Naive thymus-derived CD8-positive, alpha-beta T cell (primary cell): ENCODE data around the gene IFI6. TPM values are rescaled to one million over a fixed set of nuclear protein-coding genes. Genes with fewer than 3 reads are reported as not detected.

Experiments
- ATAC-seq, 2 donors: fragments of 150-1000 bp; cut with Tn5 transposase in 1 of 2; sonication (Bioruptor Pico), chemical (Tn5 transposase) in 1 of 2; 1 replicate in 1 of 2; 2 replicates in 1 of 2; pipeline ENCODE4 v1.10.0; 2021; ENCODE audit warnings: mild to moderate bottlenecking in 2 of 2, moderate library complexity in 2 of 2
- POLR2A ChIA-PET: fragments of 350-600 bp; sonication (Branson Sonifier 250); formaldehyde crosslinking; loops from one replicate; lab custom pipeline; 2021; ENCODE audit warnings: antibody characterized with exemption; lab: Charles Lee
- DNase-seq, 10 donors: peaks; one replicate each; pipeline versions ENCODE4 v3.0.0 to v3.0.0-alpha.2; 2020 to 2022
- H3K27ac Mint-ChIP-seq, 10 donors: one replicate each; pipeline ENCODE4 v1.8.0; 2020 to 2022; ENCODE audit warnings: mild to moderate bottlenecking in 10 of 10, mixed read lengths in 10 of 10, moderate library complexity in 4 of 10, inconsistent platforms in 1 of 10
- H3K27me3 Mint-ChIP-seq, 5 donors: one replicate each; pipeline ENCODE4 v1.8.0; 2021 to 2022; ENCODE audit warnings: mixed read lengths in 5 of 5
- H3K36me3 Mint-ChIP-seq, 3 donors: one replicate each; pipeline ENCODE4 v1.8.0; 2020 to 2022; ENCODE audit warnings: mixed read lengths in 3 of 3, mild to moderate bottlenecking in 2 of 3, inconsistent platforms in 1 of 3
- H3K4me1 Mint-ChIP-seq, 4 donors: one replicate each; pipeline ENCODE4 v1.8.0; 2021 to 2022; ENCODE audit warnings: mixed read lengths in 4 of 4
- H3K4me3 Mint-ChIP-seq, 10 donors: one replicate each; pipeline ENCODE4 v1.8.0; 2020 to 2022; ENCODE audit warnings: mild to moderate bottlenecking in 10 of 10, mixed read lengths in 10 of 10, moderate library complexity in 6 of 10, inconsistent platforms in 1 of 10
- H3K9me3 Mint-ChIP-seq, 9 donors: one replicate each; pipeline ENCODE4 v1.8.0; 2020 to 2022; ENCODE audit warnings: mixed read lengths in 9 of 9, mild to moderate bottlenecking in 3 of 9, inconsistent platforms in 1 of 9, moderate library complexity in 1 of 9
- polyA plus RNA-seq, 3 donors: library from polyadenylated mRNA; unstranded; fragments of 300-500 nt; fragmentation: Illumina TruSeq; gene quantifications; one replicate each; pipeline ENCODE4 v1.2.3, GENCODE V29; 2021
- total RNA-seq, 8 experiments: library from RNA in 2 of 8; stranded (reverse) in 2 of 8; gene quantifications; one replicate each; pipeline ENCODE4 v1.2.3 and lab custom pipeline; 2021 to 2026

The IFI6 gene
- total and polyA plus RNA-seq, 5 experiments from 2014 or later, result 23.3 to 171 (median 145) TPM

DNA sequence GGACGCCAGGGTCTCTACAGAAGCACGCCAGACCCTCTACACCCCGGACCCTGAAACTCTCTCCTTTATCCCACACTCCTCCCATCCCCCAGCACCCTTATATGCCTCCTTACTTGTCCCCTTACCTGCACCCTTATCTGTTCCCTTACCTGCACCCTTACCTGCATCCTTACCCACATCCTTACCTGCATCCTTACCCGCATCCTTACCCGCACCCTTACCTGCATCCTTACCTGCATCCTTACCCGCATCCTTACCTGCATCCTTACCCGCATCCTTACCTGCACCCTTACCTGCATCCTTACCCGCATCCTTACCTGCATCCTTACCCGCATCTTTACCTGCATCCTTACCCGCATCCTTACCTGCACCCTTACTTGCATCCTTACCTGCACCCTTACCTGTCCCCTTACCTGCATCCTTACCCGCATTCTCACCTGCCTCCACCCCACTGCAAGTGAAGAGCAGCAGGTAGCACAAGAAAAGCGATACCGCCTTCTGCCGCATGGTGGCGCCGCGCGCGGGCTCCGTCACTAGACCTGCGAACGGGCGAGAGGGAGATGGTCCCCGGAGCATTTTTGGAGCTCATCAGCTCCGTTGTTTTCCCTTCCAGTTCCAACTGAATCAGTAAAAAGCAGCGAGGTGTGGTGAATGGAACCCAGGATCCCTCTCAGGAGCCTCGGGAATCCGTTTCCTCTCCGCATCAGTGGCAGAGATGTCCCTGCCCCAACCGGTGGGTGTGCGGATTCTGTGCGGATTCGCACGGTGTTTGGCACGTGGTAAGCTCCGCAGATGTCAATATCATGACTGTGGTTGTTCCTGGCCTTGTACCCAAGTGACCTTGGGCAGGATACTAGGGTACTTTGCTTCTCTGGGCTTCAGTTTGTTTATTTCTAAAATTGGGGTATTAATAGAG lies 2.9 kb downstream of the IFI6 start:
- no peaks in the 10 kb centered on the region for H3K9me3 Mint-ChIP-seq
- no peaks in the 10 kb centered on the region for H3K27me3 Mint-ChIP-seq

DNA sequence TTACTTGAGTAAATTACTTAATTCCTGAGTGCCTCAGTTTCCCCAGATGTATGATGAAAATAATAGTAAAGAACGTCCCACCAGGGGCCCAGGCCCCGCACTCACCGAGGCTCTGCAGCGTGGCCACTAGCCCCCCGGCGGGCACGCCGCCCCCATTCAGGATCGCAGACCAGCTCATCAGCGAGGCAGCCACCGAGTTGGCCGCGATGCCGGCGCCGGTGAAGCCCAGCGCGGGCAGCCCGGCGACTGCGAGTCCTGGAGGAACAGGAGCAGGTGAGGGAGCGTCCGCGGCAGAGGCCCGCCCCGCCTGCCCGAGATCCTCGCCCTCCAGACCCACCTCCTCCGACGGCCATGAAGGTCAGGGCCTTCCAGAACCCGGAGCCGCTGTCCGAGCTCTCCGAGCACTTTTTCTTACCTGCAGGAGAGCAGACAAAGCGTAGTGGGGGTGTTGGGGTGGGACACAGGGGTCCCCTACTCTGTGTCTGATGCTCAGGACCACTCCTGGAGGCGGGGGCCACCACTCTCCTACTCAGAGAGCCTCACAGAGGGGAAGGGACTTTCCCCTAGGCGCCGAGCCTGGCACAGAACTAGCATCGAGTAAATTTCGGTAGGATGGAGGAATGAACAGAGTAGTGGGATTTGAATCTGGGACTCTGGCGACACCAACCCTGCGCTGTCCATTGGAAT lies 3.7 kb downstream of the IFI6 start:
- peak overlapping the region in 2 of 10 donors; percentile 67 to 85 for H3K27ac Mint-ChIP-seq
- H3K27me3 Mint-ChIP-seq, result no peaks in the 10 kb centered on the region
- no peaks in the 10 kb centered on the region for H3K9me3 Mint-ChIP-seq
- peaks cover 13 to 51% (median 42%) of the 10 kb centered on the region in 4 donors for H3K4me1 Mint-ChIP-seq
- POLR2A ChIA-PET, result interaction anchor here (1.2 kb wide), 1 partner anchor 50 kb away, joined by 3 read pairs; no protein-coding TSS in a partner anchor
- peak overlapping the region in 2 of 10 donors; percentile 51 to 88 for H3K4me3 Mint-ChIP-seq
- ATAC-seq, result no peak
- H3K36me3 Mint-ChIP-seq, result peaks cover 0 to 22% (median 10%) of the 10 kb centered on the region in 3 donors
- DNase-seq, result no peak

More for the DNA sequence above, 2.9 kb downstream of the IFI6 start:
- POLR2A ChIA-PET, result interaction anchor here (0.6 to 2.0 kb wide), 8 partner anchors 55 to 348 kb away, joined by 3 to 12 read pairs (median 4); partner anchors contain the start of genes FAM76A, STX12 and XKR8
- H3K27ac Mint-ChIP-seq, result peak overlapping the region; percentile 75 to 98 (median 92)
- H3K36me3 Mint-ChIP-seq, result peaks cover 0 to 22% (median 8%) of the 10 kb centered on the region in 3 donors
- peak; percentile 63 to 92 (median 86) for DNase-seq
- peak; percentile 45 to 54 for ATAC-seq
- peak overlapping the region; percentile 77 to 99 (median 88) for H3K4me3 Mint-ChIP-seq
- H3K4me1 Mint-ChIP-seq, result peaks cover 14 to 51% (median 42%) of the 10 kb centered on the region in 4 donors

DNA sequence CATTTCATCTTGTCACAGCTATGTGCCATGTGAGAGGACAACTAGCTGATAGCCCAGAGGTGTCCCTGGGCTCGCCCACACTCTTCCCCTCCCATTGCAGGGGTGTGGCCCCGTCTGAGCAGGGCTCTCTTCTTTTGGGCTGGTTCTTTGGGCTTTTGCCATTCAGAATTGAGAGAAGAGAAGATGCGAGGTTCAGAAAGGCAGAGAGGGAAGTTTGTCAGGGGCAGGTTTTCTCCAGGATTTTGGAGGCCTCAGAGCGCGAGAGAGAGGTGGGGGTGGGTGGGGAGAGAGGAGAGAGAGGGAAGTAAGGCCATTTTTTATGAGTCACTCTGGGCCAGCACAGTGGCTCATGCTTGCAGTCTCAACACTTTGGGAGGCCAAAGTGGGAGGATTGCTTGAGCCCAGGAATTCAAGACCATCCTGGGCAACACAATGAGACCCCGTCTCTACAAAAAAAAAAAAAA lies 5.2 kb downstream of the IFI6 start:
- H3K4me1 Mint-ChIP-seq, result peaks cover 18 to 55% (median 45%) of the 10 kb centered on the region in 4 donors
- no peak overlapping the region for H3K4me3 Mint-ChIP-seq
- DNase-seq, result no peak
- peaks cover 0 to 22% (median 11%) of the 10 kb centered on the region in 3 donors for H3K36me3 Mint-ChIP-seq
- peak overlapping the region in 1 of 10 donors; percentile 20 for H3K27ac Mint-ChIP-seq
- POLR2A ChIA-PET, result interaction anchor here (0.6 to 3.4 kb wide), 4 partner anchors 22 to 59 kb away, joined by 3 to 12 read pairs (median 4); no protein-coding TSS in a partner anchor
- H3K27me3 Mint-ChIP-seq, result no peaks in the 10 kb centered on the region
- ATAC-seq, result no peak
- H3K9me3 Mint-ChIP-seq, result no peaks in the 10 kb centered on the region

DNA sequence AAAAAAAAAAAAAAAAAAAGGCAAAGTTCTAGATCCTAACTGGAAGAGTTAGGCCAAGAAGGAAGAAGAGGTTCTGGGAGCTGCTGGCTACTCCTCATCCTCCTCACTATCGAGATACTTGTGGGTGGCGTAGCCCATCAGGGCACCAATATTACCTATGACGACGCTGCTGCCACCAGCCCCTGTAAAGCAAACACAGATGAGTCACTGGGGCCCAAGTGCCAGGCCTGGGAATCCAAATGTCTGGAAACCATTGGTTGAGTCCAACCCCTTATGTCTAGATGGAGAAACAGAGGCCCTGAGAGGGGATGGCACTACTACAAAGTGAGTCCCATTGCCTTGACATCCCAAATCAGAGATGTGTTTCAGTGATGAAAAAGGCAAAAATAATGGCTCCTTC lies 5.7 kb downstream of the IFI6 start:
- Mint-ChIP-seq H3K4me3 (no peak overlapping the region), H3K9me3 (no peaks in the 10 kb centered on the region), H3K27ac (peak overlapping the region in 2 of 10 donors; percentile 53 to 58), H3K4me1 (peaks cover 21 to 55% (median 46%) of the 10 kb centered on the region in 4 donors), H3K27me3 (no peaks in the 10 kb centered on the region), H3K36me3 (peaks cover 0 to 22% (median 11%) of the 10 kb centered on the region in 3 donors)
- DNase-seq (no peak), ATAC-seq (no peak)
- POLR2A ChIA-PET, result interaction anchor here (0.6 to 3.4 kb wide), 3 partner anchors 21 to 58 kb away, joined by 3 to 12 read pairs (median 4); no protein-coding TSS in a partner anchor

DNA sequence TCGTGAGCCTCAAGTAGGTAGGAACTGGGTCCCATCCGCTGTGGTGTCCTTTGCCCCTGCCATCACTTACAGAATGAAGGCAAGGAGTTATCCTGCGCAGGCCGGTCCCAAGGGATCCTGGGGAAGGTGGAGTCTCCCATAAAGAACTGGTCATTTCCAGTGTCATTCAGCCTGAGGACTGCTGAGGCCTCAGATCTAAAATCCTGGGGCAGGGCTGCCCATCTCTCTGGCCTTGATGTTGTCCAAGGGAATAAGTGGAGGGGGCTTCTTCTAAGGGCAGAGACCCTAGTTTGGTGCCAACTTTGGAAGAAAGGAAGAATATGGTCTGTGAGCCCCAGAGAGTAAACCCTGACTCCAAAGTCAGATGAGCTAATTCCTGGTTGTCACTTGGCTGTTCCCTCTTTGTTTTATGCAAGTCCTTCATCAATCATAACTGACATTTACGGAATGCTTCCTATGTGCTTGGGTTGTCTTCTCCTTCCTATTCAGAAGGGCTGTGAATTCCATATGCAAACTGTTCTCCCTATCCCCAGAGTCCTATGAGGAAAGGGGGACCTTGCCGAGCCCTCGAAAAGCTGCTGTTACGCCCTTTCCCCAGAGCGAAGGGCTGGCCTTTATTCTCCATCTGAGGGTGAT lies 6.9 kb downstream of the IFI6 start:
- POLR2A ChIA-PET, result interaction anchor here (0.8 to 3.4 kb wide), 2 partner anchors 52 to 57 kb away, joined by 3 to 12 read pairs; no protein-coding TSS in a partner anchor
- H3K9me3 Mint-ChIP-seq, result no peaks in the 10 kb centered on the region
- peaks cover 31 to 55% (median 48%) of the 10 kb centered on the region in 4 donors for H3K4me1 Mint-ChIP-seq
- H3K4me3 Mint-ChIP-seq, result no peak overlapping the region
- ATAC-seq, result no peak
- H3K36me3 Mint-ChIP-seq, result peaks cover 0 to 22% (median 11%) of the 10 kb centered on the region in 3 donors
- H3K27me3 Mint-ChIP-seq, result no peaks in the 10 kb centered on the region
- H3K27ac Mint-ChIP-seq, result peak overlapping the region in 2 of 10 donors; percentile 27 to 30
- no peak for DNase-seq

DNA sequence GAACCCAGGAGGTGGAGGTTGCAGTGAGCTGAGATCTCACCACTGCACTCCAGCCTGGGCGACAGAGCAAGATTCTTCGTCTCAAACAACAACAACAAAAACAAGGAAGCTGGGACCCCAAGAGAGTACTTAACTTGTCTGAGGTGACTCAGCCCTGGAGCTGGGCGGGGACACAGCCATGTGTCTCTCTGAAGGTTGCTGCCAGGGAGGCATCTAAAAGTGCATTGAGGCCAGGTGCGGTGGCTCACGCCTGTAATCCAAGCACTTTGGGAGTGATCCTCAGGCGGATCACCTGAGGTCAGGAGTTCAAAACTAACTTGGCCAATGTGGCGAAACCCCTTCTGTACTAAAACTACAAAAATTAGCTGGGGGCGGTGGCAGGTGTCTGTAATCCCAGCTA lies 7.7 kb downstream of the IFI6 start:
- no peaks in the 10 kb centered on the region for H3K27me3 Mint-ChIP-seq
- H3K27ac Mint-ChIP-seq, result no peak overlapping the region
- H3K4me1 Mint-ChIP-seq, result peaks cover 32 to 52% (median 46%) of the 10 kb centered on the region in 4 donors
- DNase-seq, result no peak
- H3K4me3 Mint-ChIP-seq, result no peak overlapping the region
- POLR2A ChIA-PET, result interaction anchor here (3.4 kb wide), 1 partner anchor 56 kb away, joined by 12 read pairs; no protein-coding TSS in a partner anchor
- H3K36me3 Mint-ChIP-seq, result peaks cover 0 to 22% (median 11%) of the 10 kb centered on the region in 3 donors
- H3K9me3 Mint-ChIP-seq, result no peaks in the 10 kb centered on the region
- no peak for ATAC-seq

DNA sequence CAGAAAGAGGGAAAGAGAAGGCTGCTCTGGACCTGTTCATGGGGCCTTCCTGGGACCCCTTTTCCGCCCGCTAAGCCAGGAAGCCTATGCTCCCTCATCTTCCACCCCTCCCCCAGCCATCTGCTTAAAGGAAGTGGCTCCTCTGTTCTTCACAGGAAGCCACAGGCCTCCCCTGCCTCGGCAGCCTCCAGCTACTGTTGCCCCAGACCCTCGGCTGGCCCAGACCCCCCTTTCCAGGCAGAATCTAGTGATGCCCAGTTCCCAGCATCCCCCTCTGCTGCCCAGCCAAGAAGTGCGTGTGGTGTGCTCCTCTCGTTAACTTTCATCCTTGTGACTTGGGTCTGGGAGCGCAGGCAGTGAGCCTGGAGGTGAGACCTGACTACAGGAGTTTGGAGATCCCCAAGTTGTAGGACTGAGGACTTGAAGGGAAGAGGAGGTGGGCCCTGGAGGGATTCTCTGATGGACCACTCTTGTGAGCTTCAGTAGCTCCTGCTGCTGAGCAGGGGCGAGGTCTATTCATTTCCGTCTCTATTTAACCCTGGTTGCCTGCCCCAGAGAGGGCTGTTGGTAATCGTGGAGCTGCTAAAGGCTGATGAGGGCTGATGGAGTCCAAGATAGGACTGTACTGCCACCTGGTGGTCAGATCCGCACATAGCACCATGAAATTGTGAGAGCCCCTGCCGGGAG lies 9.1 kb downstream of the IFI6 start:
- H3K4me1 Mint-ChIP-seq, result peaks cover 36 to 58% (median 50%) of the 10 kb centered on the region in 4 donors
- H3K27me3 Mint-ChIP-seq, result no peaks in the 10 kb centered on the region
- POLR2A ChIA-PET, result interaction anchor here (0.7 to 8.4 kb wide), 26 partner anchors 9 to 668 kb away, joined by 3 to 263 read pairs (median 6); partner anchors contain the start of genes AHDC1, FAM76A, GPR3 and IFI6
- H3K27ac Mint-ChIP-seq, result peak overlapping the region; percentile 90 to 100 (median 99)
- no peaks in the 10 kb centered on the region for H3K9me3 Mint-ChIP-seq
- H3K36me3 Mint-ChIP-seq, result peaks cover 0 to 19% (median 9%) of the 10 kb centered on the region in 3 donors
- peak overlapping the region; percentile 76 to 92 (median 88) for H3K4me3 Mint-ChIP-seq
- ATAC-seq, result peak; percentile 75
- peak; percentile 79 to 95 (median 90) for DNase-seq

DNA sequence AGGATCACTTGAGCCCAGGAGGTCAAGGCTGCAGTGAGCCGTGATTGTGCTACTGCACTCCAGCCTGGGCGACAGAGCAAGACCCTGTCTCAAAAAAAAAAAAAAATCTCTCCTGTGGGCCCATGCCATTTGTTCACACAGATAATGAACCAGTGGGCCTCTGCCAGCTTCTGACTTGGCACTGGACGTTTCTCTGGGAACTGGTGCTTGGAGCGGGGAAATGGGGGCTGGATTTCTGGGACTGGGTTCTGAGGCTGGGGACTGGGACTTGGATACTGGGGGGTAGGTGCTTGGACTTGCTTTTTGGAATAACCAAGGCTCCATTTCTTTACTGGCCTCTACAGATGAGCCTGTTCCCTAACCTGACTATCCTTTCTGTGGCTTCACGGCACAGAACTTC lies 9.7 kb downstream of the IFI6 start:
- Mint-ChIP-seq H3K4me3 (peak overlapping the region; percentile 76 to 92 (median 88)), H3K4me1 (peaks cover 36 to 56% (median 48%) of the 10 kb centered on the region in 4 donors), H3K27ac (peak overlapping the region; percentile 90 to 100 (median 99)), H3K36me3 (peaks cover 0 to 16% (median 6%) of the 10 kb centered on the region in 3 donors), H3K27me3 (no peaks in the 10 kb centered on the region), H3K9me3 (no peaks in the 10 kb centered on the region)
- no peak for ATAC-seq
- no peak for DNase-seq
- POLR2A ChIA-PET, result interaction anchor here (0.6 to 8.4 kb wide), 20 partner anchors 10 to 667 kb away, joined by 3 to 263 read pairs (median 7); partner anchors contain the start of genes AHDC1, FAM76A, GPR3 and IFI6

DNA sequence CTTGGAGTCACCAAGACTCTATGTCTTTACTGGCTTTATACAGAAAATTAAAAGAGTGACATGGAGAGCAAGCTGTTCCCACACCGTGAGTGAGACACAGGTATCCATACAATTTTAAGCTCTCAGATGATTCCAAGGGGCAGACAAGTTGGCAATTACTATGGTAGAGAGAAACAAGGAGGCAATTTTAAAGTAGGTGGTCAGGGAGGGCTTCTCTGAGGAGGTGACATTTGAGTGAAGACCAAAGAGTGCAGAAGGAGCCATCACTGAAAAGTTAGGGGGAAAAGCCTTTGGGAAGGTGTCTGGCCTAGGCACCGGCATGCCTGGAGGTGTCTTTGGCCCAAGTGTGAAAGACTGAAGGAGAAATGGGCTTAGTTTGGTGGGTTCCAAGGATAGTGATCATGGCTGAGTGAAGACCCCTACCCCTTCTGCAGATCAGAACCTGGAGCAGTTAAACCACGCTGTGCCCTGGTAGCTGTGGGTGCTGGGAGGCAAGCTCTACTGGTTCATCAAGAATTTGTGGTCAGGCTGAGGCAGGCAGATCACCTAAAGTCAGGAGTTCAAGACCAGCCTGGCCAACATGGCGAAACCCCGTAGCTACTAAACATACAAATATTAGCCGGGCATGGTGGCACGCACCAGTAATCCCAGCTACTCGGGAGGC lies 10.4 kb downstream of the IFI6 start:
- Mint-ChIP-seq H3K27ac (peak overlapping the region; percentile 95 to 100 (median 98)), H3K27me3 (no peaks in the 10 kb centered on the region), H3K9me3 (no peaks in the 10 kb centered on the region), H3K4me1 (peaks cover 36 to 55% (median 48%) of the 10 kb centered on the region in 4 donors), H3K36me3 (peaks cover 0 to 11% (median 4%) of the 10 kb centered on the region in 3 donors), H3K4me3 (peak overlapping the region; percentile 39 to 98 (median 73))
- DNase-seq (no peak), ATAC-seq (no peak)
- POLR2A ChIA-PET, result interaction anchor here (0.6 to 8.4 kb wide), 12 partner anchors 10 to 415 kb away, joined by 3 to 263 read pairs (median 12); partner anchors contain the start of genes AHDC1 and IFI6

DNA sequence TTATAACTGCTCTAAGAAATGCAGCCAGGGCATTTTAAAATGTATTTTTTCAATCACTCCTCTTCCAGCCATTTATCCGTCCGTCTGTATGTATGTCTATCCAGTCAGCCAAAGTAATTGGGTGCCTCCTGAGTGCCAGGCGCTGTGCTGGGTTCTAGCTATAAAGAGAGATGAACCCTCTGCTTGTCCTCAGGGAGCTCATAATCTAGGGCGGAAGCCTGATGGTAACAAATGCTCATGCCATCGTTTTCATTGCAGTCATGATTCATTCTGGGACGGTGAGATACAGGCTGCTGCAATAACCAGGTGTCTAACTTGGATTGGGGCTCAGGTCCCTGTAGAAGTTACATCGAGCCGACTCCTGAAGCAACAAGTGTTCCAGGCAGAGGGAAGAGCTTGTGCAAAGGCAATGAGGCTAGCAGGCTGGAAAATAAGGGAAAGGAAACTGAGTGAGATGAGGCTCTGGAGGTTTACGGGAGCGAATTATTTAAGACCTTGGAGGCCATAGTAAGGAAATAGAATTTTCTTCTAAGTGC lies 11.6 kb downstream of the IFI6 start:
- Mint-ChIP-seq H3K4me1 (peaks cover 38 to 58% (median 49%) of the 10 kb centered on the region in 4 donors), H3K4me3 (peak overlapping the region; percentile 78 to 98 (median 92)), H3K27ac (peak overlapping the region; percentile 95 to 100 (median 98)), H3K36me3 (peaks cover 0 to 3% (median 1%) of the 10 kb centered on the region in 3 donors), H3K27me3 (no peaks in the 10 kb centered on the region), H3K9me3 (no peaks in the 10 kb centered on the region)
- POLR2A ChIA-PET, result interaction anchor here (0.6 to 8.4 kb wide), 8 partner anchors 10 to 244 kb away, joined by 3 to 263 read pairs (median 6); partner anchors contain the start of genes AHDC1, FAM76A and WASF2
- DNase-seq, result no peak
- ATAC-seq, result no peak
